ENCODE results near the gene MRPL38.
"Not testable (repeated sequence)": the region's sequence is repeated elsewhere in the genome, so short reads cannot be mapped to it uniquely, and the experiment has no call there.

MRPL38 gene

DNA sequence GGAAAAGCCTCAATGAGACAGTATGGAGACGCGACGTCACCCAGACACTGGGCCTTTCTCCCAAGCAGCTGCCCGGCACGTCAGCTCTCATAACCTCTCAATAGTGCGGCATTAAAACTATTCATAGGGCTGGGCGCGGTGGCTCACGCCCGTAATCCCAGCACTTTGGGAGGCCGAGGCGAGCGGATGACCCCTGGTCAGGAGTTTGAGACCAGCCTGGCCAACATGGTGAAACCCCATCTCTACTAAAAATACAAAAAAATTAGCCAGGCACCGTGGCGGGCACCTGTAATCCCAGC is 53.0 kb downstream of the MRPL38 start:
- H3K27me3 ChIP-seq (replicated peaks in 2 of 5; ENCODE audit: control insufficient read depth in 4 of 5, insufficient read depth in 5 of 5, low read length in 4 of 5); H3K27ac ChIP-seq (ENCODE audit: insufficient read depth in 1 of 2, low read depth in 1 of 2, low read length in 2 of 2, poor library complexity in 1 of 2, severe bottlenecking in 2 of 2); POLR2A ChIA-PET; H3K4me3 ChIP-seq (ENCODE audit: control insufficient read depth in 1 of 7, extremely low read depth in 1 of 7, insufficient read depth in 4 of 7, low read depth in 2 of 7, low read length in 6 of 7); H3K9me3 ChIP-seq (ENCODE audit: control extremely low read depth in 1 of 5, control insufficient read depth in 4 of 5, insufficient read depth in 2 of 5, low read depth in 1 of 5, low read length in 4 of 5); DNase-seq: not testable (repeated sequence)
- CTCF ChIA-PET, result interaction anchor here (14.6 kb wide), 1 partner anchor 21 kb away, joined by 174 read pairs; no protein-coding TSS in a partner anchor
- Histone ChIP-seq H3K4me1 (ENCODE audit: control extremely low read depth in 1 of 4, control insufficient read depth in 4 of 4, insufficient read depth in 4 of 4, low read length in 3 of 4) (peaks cover 14 to 44% (median 29%) of the 10 kb centered on the region in 4 experiments), H3K36me3 (ENCODE audit: control insufficient read depth in 4 of 4, insufficient read depth in 4 of 4, low read length in 3 of 4) (peaks cover 8 to 50% (median 41%) of the 10 kb centered on the region in 4 experiments)
- WGBS (ENCODE audit: insufficient coverage), result 98% methylated on average over 12 of the region's 15 CpGs

DNA sequence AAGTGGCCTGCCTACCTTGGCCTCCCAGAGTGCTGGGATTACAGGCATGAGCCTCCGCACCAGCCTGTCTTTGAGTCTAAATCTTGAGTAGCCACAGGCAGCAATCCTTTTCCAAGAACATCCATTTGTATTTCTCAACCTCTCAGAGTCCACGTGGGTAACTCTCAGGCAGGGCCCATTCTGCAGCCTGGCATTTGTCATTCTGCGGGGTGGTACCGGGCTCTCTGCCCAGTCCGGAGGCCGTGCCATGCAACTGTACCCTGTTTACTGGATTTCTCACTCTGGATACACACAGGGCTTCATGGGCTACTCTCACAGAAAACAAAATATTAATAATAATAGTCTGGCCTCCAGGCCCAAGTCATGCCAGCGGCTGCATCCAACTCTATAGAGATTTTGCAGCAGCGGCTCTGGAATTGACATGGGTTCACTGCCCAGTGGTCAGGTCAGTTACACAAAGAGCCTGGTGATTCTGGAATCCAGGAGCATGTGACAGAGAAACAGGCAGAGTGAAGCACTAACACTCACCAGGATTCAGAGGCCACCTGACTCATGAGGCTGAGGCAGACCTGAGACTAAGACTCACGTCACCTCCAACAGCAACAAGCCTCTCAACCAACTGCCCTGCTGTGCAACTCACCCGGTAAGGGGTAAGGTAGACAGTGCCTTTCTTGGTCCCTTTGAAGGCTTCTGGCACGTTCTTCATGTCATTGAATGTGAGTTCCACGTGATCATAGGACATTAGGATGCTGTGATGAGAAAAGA is 53.6 kb downstream of the MRPL38 start:
- Histone ChIP-seq H3K36me3 (ENCODE audit: control insufficient read depth in 4 of 4, insufficient read depth in 4 of 4, low read length in 3 of 4) (peaks cover 8 to 55% (median 44%) of the 10 kb centered on the region in 4 experiments), H3K27ac (ENCODE audit: insufficient read depth in 1 of 2, low read depth in 1 of 2, low read length in 2 of 2, poor library complexity in 1 of 2, severe bottlenecking in 2 of 2) (no peak overlapping the region), H3K27me3 (replicated peaks in 2 of 5; ENCODE audit: control insufficient read depth in 4 of 5, insufficient read depth in 5 of 5, low read length in 4 of 5) (no peaks in the 10 kb centered on the region), H3K4me3 (ENCODE audit: control insufficient read depth in 1 of 7, extremely low read depth in 1 of 7, insufficient read depth in 4 of 7, low read depth in 2 of 7, low read length in 6 of 7) (no peak overlapping the region), H3K4me1 (ENCODE audit: control extremely low read depth in 1 of 4, control insufficient read depth in 4 of 4, insufficient read depth in 4 of 4, low read length in 3 of 4) (peaks cover 9 to 43% (median 29%) of the 10 kb centered on the region in 4 experiments), H3K9me3 (ENCODE audit: control extremely low read depth in 1 of 5, control insufficient read depth in 4 of 5, insufficient read depth in 2 of 5, low read depth in 1 of 5, low read length in 4 of 5) (no peaks in the 10 kb centered on the region)
- 95% methylated on average over 11 of the region's 12 CpGs for WGBS (ENCODE audit: insufficient coverage)
- ChIA-PET POLR2A (no interaction called here), CTCF (interaction anchor here (1.6 to 14.6 kb wide), 3 partner anchors 7 to 25 kb away, joined by 4 to 174 read pairs (median 134); partner anchors contain the start of gene WBP2)
- DNase-seq, result no peak

DNA sequence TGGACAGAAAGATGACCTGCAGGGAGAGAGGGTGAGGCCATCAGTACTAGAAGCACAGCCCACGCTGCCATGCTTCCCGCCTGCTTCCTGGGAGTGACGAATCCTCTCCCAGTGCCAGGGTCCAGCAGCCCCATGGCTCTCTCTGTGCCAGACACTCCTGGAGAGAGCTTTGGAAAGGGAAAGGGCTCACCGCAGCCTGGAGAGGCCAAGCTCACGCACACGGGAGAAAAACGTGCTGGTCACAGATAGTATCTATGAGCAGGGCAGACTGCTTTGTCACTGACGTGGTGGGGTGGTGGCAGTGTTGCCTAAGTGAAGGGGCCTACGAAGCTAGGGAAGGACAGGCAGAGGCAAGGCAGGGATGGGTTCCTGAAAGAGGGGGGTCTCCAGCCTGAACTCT is 55.0 kb downstream of the MRPL38 start:
- H3K27ac ChIP-seq (ENCODE audit: insufficient read depth in 1 of 2, low read depth in 1 of 2, low read length in 2 of 2, poor library complexity in 1 of 2, severe bottlenecking in 2 of 2), result no peak overlapping the region
- H3K4me1 ChIP-seq (ENCODE audit: control extremely low read depth in 1 of 4, control insufficient read depth in 4 of 4, insufficient read depth in 4 of 4, low read length in 3 of 4), result peaks cover 9 to 53% (median 40%) of the 10 kb centered on the region in 4 experiments
- CTCF ChIA-PET, result interaction anchor here (0.8 to 14.6 kb wide), 5 partner anchors 9 to 50 kb away, joined by 3 to 174 read pairs (median 5); partner anchors contain the start of gene WBP2
- peaks cover 8 to 58% (median 48%) of the 10 kb centered on the region in 4 experiments for H3K36me3 ChIP-seq (ENCODE audit: control insufficient read depth in 4 of 4, insufficient read depth in 4 of 4, low read length in 3 of 4)
- DNase-seq, result no peak
- no peak overlapping the region for H3K4me3 ChIP-seq (ENCODE audit: control insufficient read depth in 1 of 7, extremely low read depth in 1 of 7, insufficient read depth in 4 of 7, low read depth in 2 of 7, low read length in 6 of 7)
- 78% methylated on average over 7 of the region's 9 CpGs for WGBS (ENCODE audit: insufficient coverage)
- H3K27me3 ChIP-seq (replicated peaks in 2 of 5; ENCODE audit: control insufficient read depth in 4 of 5, insufficient read depth in 5 of 5, low read length in 4 of 5), result no peaks in the 10 kb centered on the region
- H3K9me3 ChIP-seq (ENCODE audit: control extremely low read depth in 1 of 5, control insufficient read depth in 4 of 5, insufficient read depth in 2 of 5, low read depth in 1 of 5, low read length in 4 of 5), result no peaks in the 10 kb centered on the region
- POLR2A ChIA-PET, result no interaction called here

DNA sequence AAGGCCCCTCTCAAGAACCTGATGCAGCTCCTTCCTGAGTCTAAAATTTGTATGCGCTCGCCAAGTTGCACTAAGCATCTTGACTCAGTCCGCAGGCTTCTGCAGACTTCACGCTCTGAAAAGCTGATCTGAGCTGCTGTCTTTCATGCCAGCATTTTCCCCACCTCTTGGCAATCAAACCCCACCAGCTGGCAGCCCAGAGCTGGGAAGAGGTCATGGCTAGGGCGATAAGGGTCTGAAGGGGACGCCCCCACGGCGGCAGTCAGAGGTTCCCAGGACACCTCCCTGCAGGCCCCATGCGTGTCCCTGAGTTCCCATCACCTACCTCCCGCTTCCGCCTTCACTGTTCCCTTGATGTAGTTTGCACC is 55.4 kb downstream of the MRPL38 start:
- 95% methylated on average over 9 of the region's 11 CpGs for WGBS (ENCODE audit: insufficient coverage)
- ChIA-PET CTCF (interaction anchor here (1.0 to 14.6 kb wide), 5 partner anchors 9 to 50 kb away, joined by 3 to 174 read pairs (median 5); partner anchors contain the start of gene WBP2), POLR2A (interaction anchor here (1.5 kb wide), 1 partner anchor 17 kb away, joined by 4 read pairs; no protein-coding TSS in a partner anchor)
- Histone ChIP-seq H3K27me3 (replicated peaks in 2 of 5; ENCODE audit: control insufficient read depth in 4 of 5, insufficient read depth in 5 of 5, low read length in 4 of 5) (no peaks in the 10 kb centered on the region), H3K36me3 (ENCODE audit: control insufficient read depth in 4 of 4, insufficient read depth in 4 of 4, low read length in 3 of 4) (peaks cover 8 to 58% (median 48%) of the 10 kb centered on the region in 4 experiments), H3K27ac (ENCODE audit: insufficient read depth in 1 of 2, low read depth in 1 of 2, low read length in 2 of 2, poor library complexity in 1 of 2, severe bottlenecking in 2 of 2) (no peak overlapping the region), H3K4me1 (ENCODE audit: control extremely low read depth in 1 of 4, control insufficient read depth in 4 of 4, insufficient read depth in 4 of 4, low read length in 3 of 4) (peaks cover 4 to 53% (median 39%) of the 10 kb centered on the region in 4 experiments), H3K4me3 (ENCODE audit: control insufficient read depth in 1 of 7, extremely low read depth in 1 of 7, insufficient read depth in 4 of 7, low read depth in 2 of 7, low read length in 6 of 7) (no peak overlapping the region), H3K9me3 (ENCODE audit: control extremely low read depth in 1 of 5, control insufficient read depth in 4 of 5, insufficient read depth in 2 of 5, low read depth in 1 of 5, low read length in 4 of 5) (no peaks in the 10 kb centered on the region)
- no peak for DNase-seq

Measured in common myeloid progenitor, CD34-positive (primary cell).